Astrocyte (in vitro differentiated cells and primary cell): ENCODE data around the gene AUTS2. TPM values are rescaled to one million over a fixed set of nuclear protein-coding genes. Genes with fewer than 3 reads are reported as not detected.

ENCODE experiments used
- DNase-seq: peaks from one replicate; pipeline ENCODE4 v3.0.0-alpha.2; 2010; ENCODE audit warnings: low read depth
- FAIRE-seq: peaks from 2 replicates; lab custom pipeline; 2011; peaks lifted over from hg19 to GRCh38; lab: Jason Lieb, UNC
- H2AFZ ChIP-seq: 2 replicates; pipeline ENCODE4 v1.6.0; 2012; ENCODE audit warnings: low read depth, low read length, inconsistent platforms
- H3K27ac ChIP-seq: 2 replicates; pipeline ENCODE4 v1.5.1; 2011; ENCODE audit warnings: low read depth, low read length, inconsistent platforms
- H3K27me3 ChIP-seq: 2 replicates; pipeline ENCODE4 v1.6.0; 2011; ENCODE audit warnings: low read length, inconsistent platforms; ENCODE audit not compliant: insufficient read depth
- H3K36me3 ChIP-seq: 2 replicates; pipeline ENCODE4 v1.5.1; 2011; ENCODE audit warnings: low read length, inconsistent platforms; ENCODE audit not compliant: insufficient read depth
- H3K4me1 ChIP-seq: 2 replicates; pipeline ENCODE4 v1.5.1; 2011; ENCODE audit warnings: low read length, inconsistent platforms; ENCODE audit not compliant: insufficient read depth
- H3K4me2 ChIP-seq: 2 replicates; pipeline ENCODE4 v1.6.0; 2012; ENCODE audit warnings: low read length, inconsistent platforms
- H3K4me3 ChIP-seq: 2 replicates; pipeline ENCODE4 v1.5.1; 2011; ENCODE audit warnings: low read depth, mild to moderate bottlenecking, low read length, inconsistent platforms; ENCODE audit not compliant: insufficient read depth
- H3K79me2 ChIP-seq: 2 replicates; pipeline ENCODE4 v1.6.0; 2012; ENCODE audit warnings: mild to moderate bottlenecking, low read length, inconsistent platforms; ENCODE audit not compliant: insufficient read depth
- H3K9ac ChIP-seq: 2 replicates; pipeline ENCODE4 v1.6.0; 2012; ENCODE audit warnings: mild to moderate bottlenecking, low read length, inconsistent platforms
- H3K9me3 ChIP-seq: 2 replicates; pipeline ENCODE4 v1.5.1; 2012; ENCODE audit warnings: low read depth, mild to moderate bottlenecking, low read length, inconsistent platforms; ENCODE audit not compliant: insufficient read depth
- H4K20me1 ChIP-seq: 2 replicates; pipeline ENCODE4 v1.6.0; 2012; ENCODE audit warnings: low read length, inconsistent platforms; ENCODE audit not compliant: insufficient read depth
- H3K27ac Mint-ChIP-seq: one replicate; pipeline ENCODE4 v1.8.0; 2021; ENCODE audit warnings: mild to moderate bottlenecking, mixed read lengths; ENCODE audit not compliant: unreplicated experiment
- H3K27me3 Mint-ChIP-seq: one replicate; pipeline ENCODE4 v1.8.0; 2021; ENCODE audit warnings: low read depth, mixed read lengths; ENCODE audit not compliant: unreplicated experiment
- H3K36me3 Mint-ChIP-seq: one replicate; pipeline ENCODE4 v1.8.0; 2021; ENCODE audit warnings: low read depth, mixed read lengths; ENCODE audit not compliant: unreplicated experiment
- H3K4me1 Mint-ChIP-seq: one replicate; pipeline ENCODE4 v1.8.0; 2021; ENCODE audit warnings: low read depth, mixed read lengths; ENCODE audit not compliant: unreplicated experiment
- H3K4me3 Mint-ChIP-seq: one replicate; pipeline ENCODE4 v1.8.0; 2021; ENCODE audit warnings: mild to moderate bottlenecking, moderate library complexity, mixed read lengths; ENCODE audit not compliant: unreplicated experiment
- H3K9me3 Mint-ChIP-seq: one replicate; pipeline ENCODE4 v1.8.0; 2021; ENCODE audit warnings: mild to moderate bottlenecking, mixed read lengths; ENCODE audit not compliant: unreplicated experiment
- CTCF ChIP-seq: IDR thresholded peaks from 2 replicates; pipeline ENCODE4 v1.5.1; 2011; ENCODE audit warnings: low read depth, mild to moderate bottlenecking, inconsistent platforms, low read length, moderate library complexity; ENCODE audit not compliant: insufficient read depth
- EZH2 ChIP-seq: IDR thresholded peaks from 2 replicates; pipeline ENCODE4 v1.6.1; 2012; ENCODE audit warnings: mild to moderate bottlenecking, low read length, inconsistent platforms; ENCODE audit not compliant: insufficient read depth
- total RNA-seq: library from RNA; stranded (reverse); gene quantifications from 2 replicates; pipeline ENCODE4 v1.2.1, GENCODE V29; 2021

The AUTS2 gene
- total RNA-seq, 1 donor from 2014 or later: 73.2 TPM

DNA sequence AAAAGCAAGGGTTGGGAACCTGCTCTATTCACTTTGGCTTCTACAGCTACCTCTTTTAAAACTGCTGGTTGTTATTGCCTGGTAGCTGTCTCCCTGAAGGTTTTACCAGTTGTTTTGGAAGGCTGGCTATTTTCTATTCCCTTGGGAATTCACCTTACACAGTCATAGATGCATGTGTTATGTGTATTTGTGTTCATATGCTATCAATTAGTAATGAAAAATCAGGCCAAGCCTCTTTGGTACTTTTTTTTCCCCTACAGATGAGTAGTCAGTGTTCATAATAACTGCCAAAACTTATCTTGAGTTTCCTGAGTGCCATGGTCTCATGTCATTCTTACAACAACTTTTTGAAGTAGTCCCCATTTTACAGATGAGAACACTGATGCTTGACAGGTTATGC, 795.7 kb downstream of the AUTS2 start:
- no peak for TF ChIP-seq EZH2
- no peak for TF ChIP-seq CTCF
- FAIRE-seq: peak; percentile 13

DNA sequence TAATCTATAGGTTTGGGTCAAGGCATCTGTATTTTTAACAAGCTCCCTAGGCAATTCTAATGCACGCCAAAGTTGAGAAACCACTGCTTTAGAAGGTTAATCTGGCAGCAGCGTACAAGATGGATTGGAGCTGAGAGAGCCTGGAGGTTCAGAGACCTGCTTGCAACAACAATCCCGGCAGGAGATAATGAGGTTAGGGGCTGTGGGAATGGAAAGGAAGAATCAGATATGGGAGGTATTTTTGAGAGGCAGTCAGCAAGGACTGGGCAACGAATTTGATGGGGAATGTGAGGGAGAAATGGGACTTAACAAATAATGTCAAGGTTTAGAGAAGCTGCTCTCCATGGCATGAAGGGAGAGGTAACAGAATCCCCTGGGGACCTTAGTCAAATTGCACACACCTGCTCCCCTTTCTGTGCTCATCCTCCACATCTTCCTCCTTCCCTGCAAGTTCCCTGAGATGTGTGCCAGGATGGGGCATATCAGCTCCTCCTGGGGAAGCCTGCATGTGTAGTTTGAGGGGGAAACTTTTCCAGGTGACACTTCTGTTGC, 802.6 kb downstream of the AUTS2 start:
- Histone ChIP-seq H3K9me3 (peaks cover 4% of the 10 kb centered on the region), H3K27ac (no peak overlapping the region), H3K36me3 (no peaks in the 10 kb centered on the region), H2AFZ (no peak overlapping the region), H3K4me2 (no peak overlapping the region), H3K79me2 (no peaks in the 10 kb centered on the region), H3K4me3 (no peak overlapping the region), H3K4me1 (peaks cover 1% of the 10 kb centered on the region), H3K9ac (no peak overlapping the region), H4K20me1 (no peaks in the 10 kb centered on the region), H3K27me3 (no peaks in the 10 kb centered on the region)
- Mint-ChIP-seq H3K27ac (no peak overlapping the region), H3K9me3 (no peaks in the 10 kb centered on the region), H3K4me1 (peaks cover 9% of the 10 kb centered on the region), H3K36me3 (no peaks in the 10 kb centered on the region), H3K27me3 (no peaks in the 10 kb centered on the region), H3K4me3 (no peak overlapping the region)
- DNase-seq: no peak
- no peak for TF ChIP-seq EZH2
- TF ChIP-seq CTCF: no peak
- FAIRE-seq: no peak

More for the DNA sequence above, 795.7 kb downstream of the AUTS2 start:
- no peaks in the 10 kb centered on the region for H3K27me3 Mint-ChIP-seq
- Histone ChIP-seq H4K20me1 (no peaks in the 10 kb centered on the region), H3K9me3 (no peaks in the 10 kb centered on the region), H2AFZ (no peak overlapping the region), H3K27ac (no peak overlapping the region), H3K79me2 (no peaks in the 10 kb centered on the region), H3K27me3 (no peaks in the 10 kb centered on the region), H3K9ac (no peak overlapping the region), H3K4me2 (no peak overlapping the region), H3K4me1 (peaks cover 17% of the 10 kb centered on the region), H3K36me3 (no peaks in the 10 kb centered on the region), H3K4me3 (no peak overlapping the region)
- H3K27ac Mint-ChIP-seq: no peak overlapping the region
- no peak overlapping the region for H3K4me3 Mint-ChIP-seq
- H3K9me3 Mint-ChIP-seq: no peaks in the 10 kb centered on the region
- DNase-seq: no peak
- H3K36me3 Mint-ChIP-seq: no peaks in the 10 kb centered on the region
- H3K4me1 Mint-ChIP-seq: peaks cover 34% of the 10 kb centered on the region

GRCh38 chr7:70402069-70402468, 803.8 kb downstream of the AUTS2 start:
- no peak for FAIRE-seq
- Mint-ChIP-seq H3K9me3 (no peaks in the 10 kb centered on the region), H3K36me3 (no peaks in the 10 kb centered on the region)

More at GRCh38 chr7:70402069-70402468, 803.8 kb downstream of the AUTS2 start:
- no peaks in the 10 kb centered on the region for H3K27me3 ChIP-seq
- H2AFZ ChIP-seq: no peak overlapping the region
- DNase-seq: no peak
- no peak overlapping the region for H3K27ac ChIP-seq
- no peak overlapping the region for H3K9ac ChIP-seq
- no peaks in the 10 kb centered on the region for H4K20me1 ChIP-seq
- no peaks in the 10 kb centered on the region for H3K79me2 ChIP-seq
- no peak overlapping the region for H3K4me3 ChIP-seq
- H3K4me3 Mint-ChIP-seq: no peak overlapping the region
- no peak for TF ChIP-seq EZH2
- no peak for TF ChIP-seq CTCF
- H3K4me1 ChIP-seq: peaks cover 3% of the 10 kb centered on the region
- peaks cover 17% of the 10 kb centered on the region for H3K4me1 Mint-ChIP-seq
- no peaks in the 10 kb centered on the region for H3K36me3 ChIP-seq
- H3K27me3 Mint-ChIP-seq: no peaks in the 10 kb centered on the region
- H3K27ac Mint-ChIP-seq: no peak overlapping the region
- peaks cover 4% of the 10 kb centered on the region for H3K9me3 ChIP-seq
- H3K4me2 ChIP-seq: no peak overlapping the region
